ENCODE measurements around the gene HACE1. TPM values are rescaled to one million over a fixed set of nuclear protein-coding genes. Genes with fewer than 3 reads are reported as not detected.

Gene HACE1
- total RNA-seq, 4 donors from 2014 or later = 11.8 to 34.7 (median 16.4) TPM

DNA sequence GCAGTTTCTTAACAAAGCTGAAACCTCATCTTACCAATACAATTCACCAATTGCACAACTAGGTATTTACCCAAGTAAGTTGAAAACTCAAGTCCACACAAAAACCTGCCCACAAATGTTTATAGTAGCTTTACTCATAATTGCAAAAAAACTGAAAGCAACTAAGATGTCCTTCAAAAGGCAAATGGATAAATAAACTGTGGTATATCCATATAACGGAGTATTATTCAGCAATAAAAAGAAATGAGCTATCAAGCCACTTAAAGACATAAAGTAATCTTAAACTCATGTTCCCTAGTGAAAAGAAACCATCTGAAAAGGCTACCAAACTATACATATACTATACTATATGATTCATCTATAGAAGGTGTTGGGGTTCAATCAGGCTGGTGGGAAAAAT lies 179.7 kb downstream of the HACE1 start:
- Histone ChIP-seq H3K9me3 (peaks cover 0 to 3% (median 0%) of the 10 kb centered on the region in 4 donors), H3K27me3 (no peaks in the 10 kb centered on the region), H3K27ac (no peak overlapping the region), H3K36me3 (no peaks in the 10 kb centered on the region), H3K4me1 (no peaks in the 10 kb centered on the region), H3K4me3 (no peak overlapping the region)
- no peak for DNase-seq
- no peak for TF ChIP-seq POLR2A (IDR thresholded peaks at IDR 0.05)
- TF ChIP-seq, protein P1, sequence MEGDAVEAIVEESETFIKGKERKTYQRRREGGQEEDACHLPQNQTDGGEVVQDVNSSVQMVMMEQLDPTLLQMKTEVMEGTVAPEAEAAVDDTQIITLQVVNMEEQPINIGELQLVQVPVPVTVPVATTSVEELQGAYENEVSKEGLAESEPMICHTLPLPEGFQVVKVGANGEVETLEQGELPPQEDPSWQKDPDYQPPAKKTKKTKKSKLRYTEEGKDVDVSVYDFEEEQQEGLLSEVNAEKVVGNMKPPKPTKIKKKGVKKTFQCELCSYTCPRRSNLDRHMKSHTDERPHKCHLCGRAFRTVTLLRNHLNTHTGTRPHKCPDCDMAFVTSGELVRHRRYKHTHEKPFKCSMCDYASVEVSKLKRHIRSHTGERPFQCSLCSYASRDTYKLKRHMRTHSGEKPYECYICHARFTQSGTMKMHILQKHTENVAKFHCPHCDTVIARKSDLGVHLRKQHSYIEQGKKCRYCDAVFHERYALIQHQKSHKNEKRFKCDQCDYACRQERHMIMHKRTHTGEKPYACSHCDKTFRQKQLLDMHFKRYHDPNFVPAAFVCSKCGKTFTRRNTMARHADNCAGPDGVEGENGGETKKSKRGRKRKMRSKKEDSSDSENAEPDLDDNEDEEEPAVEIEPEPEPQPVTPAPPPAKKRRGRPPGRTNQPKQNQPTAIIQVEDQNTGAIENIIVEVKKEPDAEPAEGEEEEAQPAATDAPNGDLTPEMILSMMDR (IDR thresholded peaks at IDR 0.05) = no peak

Small RNA genes lying within 50 kb of the gene (small RNA-seq; reads per million reads assigned to genes)
- 0 reads per million in 2 donors for gene RNU6-897P

Other genes with a start within 250 kb of the HACE1 start
- not detected for gene LIN28B, start 97.2 kb upstream of the HACE1 start, total RNA-seq